ENCODE results near the gene PSMB3. TPM values are rescaled to one million over a fixed set of nuclear protein-coding genes. Genes with fewer than 3 reads are reported as not detected.
"Not testable (repeated sequence)": the region's sequence is repeated elsewhere in the genome, so short reads cannot be mapped to it uniquely, and the experiment has no call there.

The PSMB3 gene
- polyA plus RNA-seq, 12 donors = 63.9 to 133 (median 74.8) TPM; not detected in 1

GRCh38 chr17:38787999-38788398, 35.5 kb downstream of the PSMB3 start:
- DNase-seq = not testable (repeated sequence)

- DNase-seq = no peak
Observed at GRCh38 chr17:38789185-38789584, 36.6 kb downstream of the PSMB3 start.

- DNase-seq = not testable (repeated sequence)
Observed at GRCh38 chr17:38790148-38790707, 37.7 kb downstream of the PSMB3 start.

- DNase-seq = no peak
Observed at GRCh38 chr17:38791162-38791561, 38.6 kb downstream of the PSMB3 start.

GRCh38 chr17:38794221-38794620, 41.7 kb downstream of the PSMB3 start:
- DNase-seq = no peak

GRCh38 chr17:38796451-38797157, 44.1 kb downstream of the PSMB3 start:
- DNase-seq = no peak

GRCh38 chr17:38797158-38797490, 44.6 kb downstream of the PSMB3 start:
- DNase-seq = no peak

GRCh38 chr17:38797828-38798227, 45.3 kb downstream of the PSMB3 start:
- no peak for DNase-seq

- peak; percentile 54 for DNase-seq
Observed at GRCh38 chr17:38798614-38799500, 46.3 kb downstream of the PSMB3 start.

- DNase-seq = peak; percentile 93
Observed at GRCh38 chr17:38799501-38800236, 47.1 kb downstream of the PSMB3 start, which contains the start of gene PIP4K2B. Gene PIP4K2B (minus strand): TSS chr17:38799556. CDS start chr17:38799424, 132 bp downstream.

GRCh38 chr17:38800237-38800760, 47.8 kb downstream of the PSMB3 start:
- no peak for DNase-seq

- DNase-seq = no peak
Observed at GRCh38 chr17:38809828-38810227, 57.3 kb downstream of the PSMB3 start.

Other genes starting within 250 kb of the PSMB3 start
- 10 to 100 TPM in 1 of 12 donors, 1 to 10 TPM in 3, under 1 TPM in 7, not detected in 1; 0.69 to 18.7 (median 0.90) TPM for gene SRCIN1, start 146.8 kb upstream of the PSMB3 start, polyA plus RNA-seq (ENCODE audit: insufficient read length in 12 of 12)
- under 1 TPM in 10 of 12 donors, not detected in 2; 0.28 to 0.77 (median 0.44) TPM for gene EPOP, start 77.8 kb upstream of the PSMB3 start, polyA plus RNA-seq (ENCODE audit: insufficient read length in 12 of 12)
- 100 to 1,000 TPM in 3 of 12 donors, 10 to 100 TPM in 9; 47.8 to 277 (median 74.5) TPM for gene MLLT6, start 47.5 kb upstream of the PSMB3 start, polyA plus RNA-seq (ENCODE audit: insufficient read length in 12 of 12)
- gene CISD3, start 22.4 kb upstream of the PSMB3 start, polyA plus RNA-seq (ENCODE audit: insufficient read length in 12 of 12) = 10 to 100 TPM in 11 of 12 donors, not detected in 1; 10.7 to 17.4 (median 13.3) TPM
- gene PCGF2, start 4.4 kb upstream of the PSMB3 start, polyA plus RNA-seq (ENCODE audit: insufficient read length in 12 of 12) = 10 to 100 TPM in 11 of 12 donors, not detected in 1; 23.9 to 65.8 (median 30.2) TPM
- 10 to 100 TPM; 56.2 to 96.9 (median 72.1) TPM for gene PIP4K2B, start 46.8 kb downstream of the PSMB3 start, polyA plus RNA-seq (ENCODE audit: insufficient read length in 12 of 12)
- 10 to 100 TPM in 11 of 12 donors, not detected in 1; 10.3 to 22.0 (median 14.0) TPM for gene CWC25, start 72.6 kb downstream of the PSMB3 start, polyA plus RNA-seq (ENCODE audit: insufficient read length in 12 of 12)
- gene RPL23, start 101.0 kb downstream of the PSMB3 start, polyA plus RNA-seq (ENCODE audit: insufficient read length in 12 of 12) = 1,000 to 10,000 TPM; 1,619 to 4,143 (median 2,948) TPM
- 100 to 1,000 TPM in 3 of 12 donors, 10 to 100 TPM in 8, not detected in 1; 67.3 to 159 (median 80.6) TPM for gene LASP1, start 117.3 kb downstream of the PSMB3 start, polyA plus RNA-seq (ENCODE audit: insufficient read length in 12 of 12)
- not detected for gene FBXO47, start 214.7 kb downstream of the PSMB3 start, polyA plus RNA-seq (ENCODE audit: insufficient read length in 12 of 12)

All from muscle of arm (tissue), 12 donors.